ENCODE data around the gene PRR19. TPM values are rescaled to one million over a fixed set of nuclear protein-coding genes. Genes with fewer than 3 reads are reported as not detected.
A peak's percentile ranks its signal among the peaks of the same experiment; 100 is the strongest.
"Not testable (repeated sequence)": the region's sequence is repeated elsewhere in the genome, so short reads cannot be mapped to it uniquely, and the experiment has no call there.

Gene PRR19
- total RNA-seq (under 1 TPM in 3 of 4 donors, not detected in 1; 0.20 to 0.32 (median 0.26) TPM), polyA plus RNA-seq (0.29 TPM)
- long read RNA-seq, donor 1: 0 reads
- long read RNA-seq, donor 2: 0 reads
- long read RNA-seq, donor 3: 0 reads
- long read RNA-seq, donor 4: 0 reads

DNA sequence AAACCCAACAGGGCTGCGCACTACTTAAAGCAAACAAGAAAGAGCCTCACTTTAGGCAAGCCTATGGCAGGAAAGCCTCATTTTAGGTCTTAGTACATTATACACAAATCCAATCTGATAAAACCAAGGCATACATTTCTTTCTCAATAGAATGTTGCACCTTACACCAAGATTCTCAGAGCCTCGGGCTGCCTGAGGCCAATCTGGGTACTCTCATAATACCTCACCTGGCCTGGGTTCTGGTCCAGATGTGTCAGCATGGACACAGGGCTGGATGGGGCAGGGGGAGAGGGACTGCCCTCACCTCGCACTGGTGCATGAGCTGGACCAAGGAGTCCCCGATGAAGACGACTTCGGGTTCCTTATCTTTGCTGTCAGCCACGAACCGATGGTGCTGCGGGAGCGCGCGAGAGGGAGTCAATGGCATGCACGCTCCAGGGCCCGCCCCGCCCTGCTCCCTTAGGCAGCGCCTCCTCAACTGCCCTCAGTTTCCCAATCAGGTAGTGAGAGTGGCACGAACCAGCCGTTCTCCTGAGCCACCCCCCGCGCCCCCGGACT lies at the start of gene PRR19:
Gene PRR19 (plus strand): TSS at position 487 of the 558 bp plus-strand sequence. CDS start 7,453 bp downstream, outside the sequence.
- H3K4me3 ChIP-seq (ENCODE audit: low read length): peak within 1 kb of the TSS; percentile 18
- no peaks in the 10 kb centered on the region for H3K4me1 ChIP-seq (ENCODE audit: control insufficient read depth, insufficient read depth, low read length)
- DNase-seq: no peak
- H3K27me3 ChIP-seq (ENCODE audit: control insufficient read depth, insufficient read depth): no peaks in the 10 kb centered on the region
- no peaks in the 10 kb centered on the region for H3K9me3 ChIP-seq (ENCODE audit: control insufficient read depth, low read length)
- intact Hi-C loops (cut with DNase I): no loop called here
- 8% methylated on average over 21 of the region's 21 CpGs for WGBS
- no peak within 1 kb of the TSS for H3K27ac ChIP-seq (ENCODE audit: low read length)
- ATAC-seq: peak; percentile 33

- Histone ChIP-seq H3K27ac (ENCODE audit: low read length) (peak overlapping the region; percentile 85), H3K4me3 (ENCODE audit: low read length) (peak overlapping the region; percentile 89), H3K27me3 (ENCODE audit: control insufficient read depth, insufficient read depth) (no peaks in the 10 kb centered on the region), H3K4me1 (ENCODE audit: control insufficient read depth, insufficient read depth, low read length) (peaks cover 13% of the 10 kb centered on the region), H3K9me3 (ENCODE audit: control insufficient read depth, low read length) (no peaks in the 10 kb centered on the region)
- DNase-seq (peak; percentile 69 to 83 (median 78)), ATAC-seq (peak; percentile 0)
- 2% methylated on average over 27 of the region's 27 CpGs for WGBS
- intact Hi-C loops (cut with DNase I): no loop called here
Measured at GRCh38 chr19:42252365-42253244, 49.3 kb upstream of the PRR19 start.

DNA sequence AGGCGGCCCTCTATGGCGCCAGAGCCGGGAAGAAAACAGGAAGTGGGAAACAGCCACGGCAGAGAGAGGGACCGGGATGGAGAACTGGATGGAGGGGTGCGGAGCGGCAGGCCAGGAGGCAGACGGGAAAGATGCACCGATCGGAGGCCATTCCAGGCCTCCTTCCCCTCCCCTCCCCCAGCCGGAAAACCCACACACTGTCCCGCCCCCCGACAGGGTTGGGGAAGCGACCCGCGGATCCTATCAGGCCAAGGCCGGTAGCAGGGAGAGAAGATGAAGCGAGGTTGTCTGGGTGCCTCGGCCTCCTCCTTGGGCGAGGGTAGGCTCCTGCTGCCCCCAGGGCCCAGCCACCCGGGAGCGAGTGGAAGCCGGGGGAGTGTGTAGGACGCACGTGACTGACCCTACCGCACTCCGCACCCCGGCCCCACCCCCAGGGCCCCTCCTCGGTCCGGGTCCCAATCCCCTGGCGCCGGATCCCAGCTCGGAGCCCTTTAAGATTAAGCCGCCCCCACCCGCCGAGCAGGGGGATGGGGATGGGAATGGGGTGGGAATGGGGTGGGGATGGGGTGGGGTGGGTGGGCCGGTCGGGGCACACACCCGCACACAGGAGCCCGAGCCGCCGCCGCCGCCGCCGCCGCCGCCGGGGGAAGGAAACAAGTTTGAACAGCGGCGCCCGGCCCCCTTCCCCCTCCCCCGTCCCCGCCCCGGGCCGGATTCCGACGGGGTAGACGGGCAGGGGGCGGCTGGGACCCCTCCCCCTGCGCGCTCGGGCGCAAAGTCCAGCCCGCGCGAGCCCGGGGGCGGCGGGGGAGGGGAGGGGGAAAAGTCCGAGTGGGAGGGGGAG lies 48.5 kb upstream of the PRR19 start:
- Histone ChIP-seq H3K27ac (ENCODE audit: low read length) (peak overlapping the region; percentile 95), H3K27me3 (ENCODE audit: control insufficient read depth, insufficient read depth) (no peaks in the 10 kb centered on the region), H3K4me3 (ENCODE audit: low read length) (peak overlapping the region; percentile 89), H3K4me1 (ENCODE audit: control insufficient read depth, insufficient read depth, low read length) (peaks cover 13% of the 10 kb centered on the region), H3K9me3 (ENCODE audit: control insufficient read depth, low read length) (no peaks in the 10 kb centered on the region)
- under 1% methylated on average over 70 of the region's 71 CpGs for WGBS
- intact Hi-C loops (cut with DNase I): no loop called here
- DNase-seq: peak; percentile 69 to 89 (median 88)
- peak; percentile 6 to 16 for ATAC-seq

DNA sequence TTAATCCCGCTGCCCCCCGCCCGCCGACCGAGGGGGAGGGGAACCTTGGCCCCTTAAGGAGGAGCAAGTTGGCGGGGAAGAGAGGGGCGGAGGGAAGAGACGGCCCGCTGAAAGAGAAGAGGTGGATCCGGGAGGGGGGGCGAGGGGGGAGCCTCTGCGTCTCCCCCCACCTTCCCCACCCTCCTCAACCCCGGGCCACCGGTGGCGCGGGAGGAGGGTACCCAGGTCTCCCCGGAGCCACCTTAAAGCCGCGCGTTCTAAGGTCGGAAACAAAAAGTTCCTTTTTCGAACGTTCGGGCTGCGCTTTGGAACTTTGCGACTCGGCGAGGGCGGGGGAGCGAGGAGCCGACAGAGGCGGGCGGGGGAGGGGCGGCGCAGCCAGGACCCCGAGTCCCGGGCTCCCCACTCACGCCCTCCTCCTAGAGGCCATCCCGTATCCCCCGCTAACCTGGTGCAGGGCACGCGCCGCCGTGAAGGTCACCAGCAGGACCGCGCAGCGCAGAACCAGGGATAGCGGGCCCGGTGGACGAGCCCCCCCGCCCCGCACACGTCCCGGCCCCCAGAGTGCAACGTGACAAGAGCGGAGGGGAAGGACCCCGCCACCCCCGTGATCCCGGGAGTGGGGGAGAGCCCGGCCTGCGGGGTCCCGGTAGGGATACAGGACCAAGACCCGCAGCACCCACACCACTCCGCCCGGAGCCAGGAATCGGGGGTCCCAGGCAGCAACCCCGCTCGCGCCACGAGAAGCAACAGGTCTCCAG lies 47.7 kb upstream of the PRR19 start:
- DNase-seq (peak; percentile 75 to 92 (median 90)), ATAC-seq (peak; percentile 15 to 20)
- H3K27ac ChIP-seq (ENCODE audit: low read length): peak overlapping the region; percentile 95
- H3K9me3 ChIP-seq (ENCODE audit: control insufficient read depth, low read length): no peaks in the 10 kb centered on the region
- intact Hi-C loops (cut with DNase I): no loop called here
- WGBS: 1% methylated on average over 70 of the region's 70 CpGs
- H3K4me1 ChIP-seq (ENCODE audit: control insufficient read depth, insufficient read depth, low read length): peaks cover 13% of the 10 kb centered on the region
- H3K4me3 ChIP-seq (ENCODE audit: low read length): peak overlapping the region; percentile 89
- no peaks in the 10 kb centered on the region for H3K27me3 ChIP-seq (ENCODE audit: control insufficient read depth, insufficient read depth)

GRCh38 chr19:42254850-42255765 lies 46.8 kb upstream of the PRR19 start, which contains the start of gene ERF:
TSS of gene ERF (minus strand) at chr19:42255128. CDS start at chr19:42254999, 129 bp downstream.
- DNase-seq (peak; percentile 95 to 98 (median 98)), ATAC-seq (peak; percentile 82 to 84)
- Histone ChIP-seq H3K4me3 (ENCODE audit: low read length) (peak within 1 kb of the TSS; percentile 89), H3K27me3 (ENCODE audit: control insufficient read depth, insufficient read depth) (no peaks in the 10 kb centered on the region), H3K9me3 (ENCODE audit: control insufficient read depth, low read length) (no peaks in the 10 kb centered on the region), H3K27ac (ENCODE audit: low read length) (peak within 1 kb of the TSS; percentile 95), H3K4me1 (ENCODE audit: control insufficient read depth, insufficient read depth, low read length) (peaks cover 10% of the 10 kb centered on the region)
- WGBS: under 1% methylated on average over 75 of the region's 75 CpGs
- intact Hi-C loops (cut with DNase I): no loop called here

- no peaks in the 10 kb centered on the region for H3K9me3 ChIP-seq (ENCODE audit: control insufficient read depth, low read length)
- intact Hi-C loops (cut with DNase I): no loop called here
- DNase-seq (peak; percentile 71 to 89 (median 86)), ATAC-seq (peak; percentile 7 to 27)
- peak overlapping the region; percentile 89 for H3K4me3 ChIP-seq (ENCODE audit: low read length)
- WGBS: 4% methylated on average over 38 of the region's 38 CpGs
- H3K4me1 ChIP-seq (ENCODE audit: control insufficient read depth, insufficient read depth, low read length): peaks cover 6% of the 10 kb centered on the region
- no peaks in the 10 kb centered on the region for H3K27me3 ChIP-seq (ENCODE audit: control insufficient read depth, insufficient read depth)
- H3K27ac ChIP-seq (ENCODE audit: low read length): peak overlapping the region; percentile 77
Measured at GRCh38 chr19:42255766-42256745, 45.9 kb upstream of the PRR19 start.

GRCh38 chr19:42257842-42258241 lies 44.1 kb upstream of the PRR19 start:
- H3K4me1 ChIP-seq (ENCODE audit: control insufficient read depth, insufficient read depth, low read length); H3K4me3 ChIP-seq (ENCODE audit: low read length); H3K9me3 ChIP-seq (ENCODE audit: control insufficient read depth, low read length); ATAC-seq; DNase-seq; intact Hi-C loops (cut with DNase I); H3K27ac ChIP-seq (ENCODE audit: low read length); H3K27me3 ChIP-seq (ENCODE audit: control insufficient read depth, insufficient read depth): not testable (repeated sequence)
- WGBS: 92% methylated on average over 3 of the region's 3 CpGs

DNA sequence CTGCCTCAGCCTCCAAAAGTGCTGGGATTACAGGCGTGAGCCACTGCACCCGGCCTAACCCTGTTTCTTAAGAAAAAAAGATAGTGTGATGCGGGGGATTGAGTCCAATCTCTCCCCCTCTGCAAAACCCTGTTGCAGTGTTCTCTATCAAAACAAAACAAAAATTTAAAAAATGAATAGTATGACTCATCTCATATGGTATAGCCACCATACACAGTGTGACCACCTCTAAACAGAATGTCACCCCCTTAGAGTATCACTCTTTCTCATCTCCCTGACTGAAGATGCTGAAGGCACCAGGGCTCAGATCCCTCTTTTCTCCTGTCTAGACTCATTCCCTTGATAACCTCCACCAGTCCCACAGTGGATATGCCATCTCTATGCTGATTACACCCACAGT lies 40.2 kb upstream of the PRR19 start:
- DNase-seq (no peak), ATAC-seq (no peak)
- 92% methylated on average over 3 of the region's 3 CpGs for whole genome bisulfite sequencing
- no peak overlapping the region for H3K4me3 ChIP-seq (ENCODE audit: low read length)
- intact Hi-C loops (cut with DNase I): no loop called here
- H3K27ac ChIP-seq (ENCODE audit: low read length): no peak overlapping the region
- no peaks in the 10 kb centered on the region for H3K27me3 ChIP-seq (ENCODE audit: control insufficient read depth, insufficient read depth)
- H3K4me1 ChIP-seq (ENCODE audit: control insufficient read depth, insufficient read depth, low read length): no peaks in the 10 kb centered on the region
- no peaks in the 10 kb centered on the region for H3K9me3 ChIP-seq (ENCODE audit: control insufficient read depth, low read length)

DNA sequence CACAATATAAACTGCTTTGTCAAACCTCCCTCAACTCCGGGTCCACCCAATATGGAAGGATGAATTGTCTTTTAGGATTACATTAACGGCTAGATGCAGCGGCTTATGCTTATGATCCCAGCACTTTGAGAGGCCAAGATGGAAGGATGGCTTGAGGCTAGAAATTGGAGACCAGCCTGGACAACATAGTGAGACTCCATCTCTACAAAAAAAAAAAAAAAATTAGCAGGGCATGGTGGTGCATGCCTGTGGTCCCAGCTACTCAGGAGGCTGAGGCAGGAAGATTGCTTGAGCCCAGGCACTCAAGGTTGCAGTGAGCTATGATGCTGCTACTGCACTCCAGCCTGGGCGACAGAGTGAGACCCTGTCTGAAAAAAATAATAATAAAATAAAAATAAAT lies 35.8 kb upstream of the PRR19 start:
- peak in 1 of 3 donors; percentile 16 for DNase-seq
- H3K27me3 ChIP-seq (ENCODE audit: control insufficient read depth, insufficient read depth); H3K4me3 ChIP-seq (ENCODE audit: low read length); intact Hi-C loops (cut with DNase I); H3K27ac ChIP-seq (ENCODE audit: low read length); H3K4me1 ChIP-seq (ENCODE audit: control insufficient read depth, insufficient read depth, low read length); ATAC-seq; H3K9me3 ChIP-seq (ENCODE audit: control insufficient read depth, low read length): not testable (repeated sequence)
- 93% methylated on average over 4 of the region's 4 CpGs for WGBS
